Measurements from ENCODE around the gene PTH1R.

GRCh38 chr3:46891132-46891531 is 13.6 kb downstream of the PTH1R start:
- TF ChIP-seq CTCF (IDR thresholded peaks at IDR 0.05) = no peak
- TF ChIP-seq POLR2A (IDR thresholded peaks at IDR 0.05) = no peak

Measured in testis (tissue), 2 donors.